ENCODE measurements around the gene EXOC3L4.

EXOC3L4 gene

GRCh38 chr14:103126873-103127304 lies 32.4 kb downstream of the EXOC3L4 start:
- TF ChIP-seq ZFX (IDR thresholded peaks at IDR 0.05; ENCODE audit: borderline replicate concordance), result no peak
- TF ChIP-seq, protein P1, sequence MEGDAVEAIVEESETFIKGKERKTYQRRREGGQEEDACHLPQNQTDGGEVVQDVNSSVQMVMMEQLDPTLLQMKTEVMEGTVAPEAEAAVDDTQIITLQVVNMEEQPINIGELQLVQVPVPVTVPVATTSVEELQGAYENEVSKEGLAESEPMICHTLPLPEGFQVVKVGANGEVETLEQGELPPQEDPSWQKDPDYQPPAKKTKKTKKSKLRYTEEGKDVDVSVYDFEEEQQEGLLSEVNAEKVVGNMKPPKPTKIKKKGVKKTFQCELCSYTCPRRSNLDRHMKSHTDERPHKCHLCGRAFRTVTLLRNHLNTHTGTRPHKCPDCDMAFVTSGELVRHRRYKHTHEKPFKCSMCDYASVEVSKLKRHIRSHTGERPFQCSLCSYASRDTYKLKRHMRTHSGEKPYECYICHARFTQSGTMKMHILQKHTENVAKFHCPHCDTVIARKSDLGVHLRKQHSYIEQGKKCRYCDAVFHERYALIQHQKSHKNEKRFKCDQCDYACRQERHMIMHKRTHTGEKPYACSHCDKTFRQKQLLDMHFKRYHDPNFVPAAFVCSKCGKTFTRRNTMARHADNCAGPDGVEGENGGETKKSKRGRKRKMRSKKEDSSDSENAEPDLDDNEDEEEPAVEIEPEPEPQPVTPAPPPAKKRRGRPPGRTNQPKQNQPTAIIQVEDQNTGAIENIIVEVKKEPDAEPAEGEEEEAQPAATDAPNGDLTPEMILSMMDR (IDR thresholded peaks at IDR 0.05), result peak; percentile 84
- H3K27ac ChIP-seq, result peak overlapping the region; percentile 47

DNA sequence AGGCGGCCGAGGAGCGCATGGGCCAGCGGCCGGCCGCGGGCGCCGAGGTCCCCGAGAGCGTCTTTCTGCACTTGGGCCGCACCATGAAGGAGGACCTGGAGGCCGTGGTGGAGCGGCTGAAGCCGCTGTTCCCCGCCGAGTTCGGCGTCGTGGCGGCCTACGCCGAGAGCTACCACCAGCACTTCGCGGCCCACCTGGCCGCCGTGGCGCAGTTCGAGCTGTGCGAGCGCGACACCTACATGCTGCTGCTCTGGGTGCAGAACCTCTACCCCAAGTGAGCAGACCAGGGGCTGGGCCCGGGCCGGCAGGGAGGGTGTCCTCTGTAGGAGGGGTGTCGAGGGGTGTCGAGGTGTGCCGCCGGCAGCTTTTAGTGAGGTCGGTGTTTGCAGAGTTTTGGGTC lies 32.8 kb downstream of the EXOC3L4 start:
- TF ChIP-seq, protein P1 (IDR thresholded peaks at IDR 0.05), result peak; percentile 38
- TF ChIP-seq ZFX (IDR thresholded peaks at IDR 0.05; ENCODE audit: borderline replicate concordance), result no peak
- peak overlapping the region; percentile 47 for H3K27ac ChIP-seq

- no peak overlapping the region for H3K27ac ChIP-seq
- TF ChIP-seq ZFX (IDR thresholded peaks at IDR 0.05; ENCODE audit: borderline replicate concordance), result no peak
- TF ChIP-seq, protein P1 (IDR thresholded peaks at IDR 0.05), result no peak
Measured at GRCh38 chr14:103127861-103128598, 33.5 kb downstream of the EXOC3L4 start.

DNA sequence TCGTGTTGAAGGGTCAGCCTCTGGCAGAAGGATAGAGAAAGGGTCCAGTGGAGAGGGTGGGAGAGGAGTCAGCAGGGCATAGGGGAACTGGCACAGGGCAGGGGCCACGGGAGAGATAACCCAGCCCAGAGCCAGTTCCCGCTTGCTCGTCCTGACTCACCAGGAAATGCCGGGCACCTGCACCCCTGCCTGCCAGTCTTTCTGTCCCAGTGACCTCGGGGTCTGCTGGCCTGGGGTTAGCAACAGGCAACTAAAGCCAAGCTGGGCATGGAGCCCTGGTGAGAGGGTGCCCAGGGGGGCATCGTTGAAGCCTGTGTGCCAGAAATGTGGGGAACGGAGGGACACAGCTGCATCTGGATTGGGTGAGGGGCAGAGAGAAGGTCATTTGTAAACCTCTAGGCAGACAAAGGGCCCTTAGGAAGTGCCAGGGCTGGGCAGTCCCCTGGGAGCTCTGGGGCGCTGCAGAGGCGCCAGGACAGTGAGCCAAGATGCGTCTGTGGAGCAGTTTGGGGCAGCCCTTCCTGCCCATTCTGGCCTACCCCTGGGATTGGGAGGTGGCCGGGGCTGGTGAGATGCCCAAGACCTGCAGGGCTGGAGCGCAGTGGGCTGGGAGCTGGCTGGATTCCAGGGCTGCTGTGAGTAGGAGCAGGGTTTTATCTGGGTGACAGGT lies 34.2 kb downstream of the EXOC3L4 start:
- H3K27ac ChIP-seq, result no peak overlapping the region
- TF ChIP-seq, protein P1 (IDR thresholded peaks at IDR 0.05), result no peak
- no peak for TF ChIP-seq ZFX (IDR thresholded peaks at IDR 0.05; ENCODE audit: borderline replicate concordance)

- H3K27ac ChIP-seq, result no peak overlapping the region
Measured at GRCh38 chr14:103129301-103130016, 34.9 kb downstream of the EXOC3L4 start.

GRCh38 chr14:103130017-103130764 lies 35.7 kb downstream of the EXOC3L4 start:
- no peak overlapping the region for H3K27ac ChIP-seq
- TF ChIP-seq, protein P1 (IDR thresholded peaks at IDR 0.05), result no peak
- no peak for TF ChIP-seq ZFX (IDR thresholded peaks at IDR 0.05; ENCODE audit: borderline replicate concordance)

More at GRCh38 chr14:103129301-103130016, 34.9 kb downstream of the EXOC3L4 start:
- TF ChIP-seq ZFX (IDR thresholded peaks at IDR 0.05; ENCODE audit: borderline replicate concordance), result no peak

GRCh38 chr14:103130965-103131364 lies 36.4 kb downstream of the EXOC3L4 start:
- TF ChIP-seq, protein P1 (IDR thresholded peaks at IDR 0.05), result no peak
- no peak for TF ChIP-seq ZFX (IDR thresholded peaks at IDR 0.05; ENCODE audit: borderline replicate concordance)
- H3K27ac ChIP-seq, result no peak overlapping the region
